Keratinocyte (primary cell): ENCODE data around the gene SYNE1. TPM values are rescaled to one million over a fixed set of nuclear protein-coding genes. Genes with fewer than 3 reads are reported as not detected.

Source experiments
- DNase-seq: peaks from one replicate; pipeline ENCODE4 v3.0.0-alpha.2; 2011; ENCODE audit warnings: low read depth, missing footprints, low spot score
- FAIRE-seq: peaks from 2 replicates; lab custom pipeline; 2011; peaks lifted over from hg19 to GRCh38; lab: Jason Lieb, UNC
- H2AFZ ChIP-seq: 2 replicates; pipeline ENCODE4 v1.6.0; 2012; ENCODE audit warnings: low read length, control low read depth, inconsistent platforms; ENCODE audit not compliant: control insufficient read depth
- H3K27ac ChIP-seq: 2 replicates; pipeline ENCODE4 v1.5.1; 2011; ENCODE audit warnings: low read length; ENCODE audit not compliant: control insufficient read depth, insufficient read depth
- H3K27me3 ChIP-seq: 3 replicates; pipeline ENCODE4 v1.6.0; 2011; ENCODE audit warnings: low read length; ENCODE audit not compliant: control insufficient read depth, insufficient read depth; ENCODE audit errors: extremely low read depth
- H3K36me3 ChIP-seq, 2 experiments: 2 replicates in 1 of 2; 3 replicates in 1 of 2; pipeline ENCODE4 v1.5.1; 2011; ENCODE audit warnings: low read length in 2 of 2, mild to moderate bottlenecking in 1 of 2; ENCODE audit not compliant: control insufficient read depth in 2 of 2, insufficient read depth in 2 of 2; ENCODE audit errors: extremely low read depth in 1 of 2
- H3K4me1 ChIP-seq: 3 replicates; pipeline ENCODE4 v1.5.1; 2011; ENCODE audit warnings: low read length; ENCODE audit not compliant: control insufficient read depth, insufficient read depth; ENCODE audit errors: extremely low read depth
- H3K4me2 ChIP-seq: 3 replicates; pipeline ENCODE4 v1.6.0; 2011; ENCODE audit warnings: low read depth, low read length; ENCODE audit not compliant: control insufficient read depth, insufficient read depth; ENCODE audit errors: extremely low read depth
- H3K4me3 ChIP-seq, 3 experiments: fragments of 200-600 bp in 1 of 3; sonication (generic) in 1 of 3; 2 replicates in 2 of 3; 3 replicates in 1 of 3; pipeline ENCODE4 v1.5.1; 2011 to 2016; ENCODE audit warnings: low read length in 3 of 3, mild to moderate bottlenecking in 3 of 3, control low read depth in 2 of 3, inconsistent platforms in 1 of 3, low read depth in 1 of 3, mixed read lengths in 1 of 3, mixed run types in 1 of 3, moderate library complexity in 1 of 3; ENCODE audit not compliant: control insufficient read depth in 2 of 3, insufficient read depth in 2 of 3; ENCODE audit errors: extremely low read depth in 1 of 3
- H3K79me2 ChIP-seq: 2 replicates; pipeline ENCODE4 v1.6.0; 2012; ENCODE audit warnings: low read length; ENCODE audit not compliant: control insufficient read depth, insufficient read depth
- H3K9ac ChIP-seq: 3 replicates; pipeline ENCODE4 v1.6.0; 2011; ENCODE audit warnings: low read length; ENCODE audit not compliant: control insufficient read depth, insufficient read depth; ENCODE audit errors: extremely low read depth
- H3K9me1 ChIP-seq: 3 replicates; pipeline ENCODE4 v1.6.0; 2011; ENCODE audit warnings: low read length; ENCODE audit not compliant: control insufficient read depth, insufficient read depth; ENCODE audit errors: extremely low read depth
- H3K9me3 ChIP-seq: 2 replicates; pipeline ENCODE4 v1.5.1; 2012; ENCODE audit warnings: low read depth, low read length; ENCODE audit not compliant: control insufficient read depth
- H4K20me1 ChIP-seq: 3 replicates; pipeline ENCODE4 v1.6.0; 2011; ENCODE audit warnings: low read length; ENCODE audit not compliant: control insufficient read depth, insufficient read depth; ENCODE audit errors: extremely low read depth
- EZH2 ChIP-seq: IDR thresholded peaks from one replicate; pipeline ENCODE4 v1.6.1; 2012; ENCODE audit warnings: inconsistent platforms, mild to moderate bottlenecking, low read length, moderate library complexity
- dilution Hi-C: fragments of 300-500 bp; cut with MboI; formaldehyde crosslinking; loops from one replicate; pipeline ENCODE4 v1.7.0; 2020; ENCODE audit warnings: low sequenced_read_pairs; ENCODE audit not compliant: extremely low pct_ligation_motif_present
- polyA plus RNA-seq, 5 experiments: library from polyadenylated mRNA; depleted of rRNA in 3 of 5; stranded (reverse) in 3 of 5; stranded (forward) in 1 of 5; unstranded in 1 of 5; fragments of >200 nt; gene quantifications; 1 replicate in 1 of 5; 2 replicates in 3 of 5; 3 replicates in 1 of 5; pipeline versions ENCODE4 v1.2.1 to v1.2.3, GENCODE V29; 2011 to 2012; ENCODE audit warnings: missing spikeins in 2 of 5, low read depth in 1 of 5, low replicate concordance in 1 of 5
- TF ChIP-seq, protein P1 (sequence below), 3 experiments: IDR thresholded peaks in 1 of 3; conservative IDR thresholded peaks in 1 of 3; optimal IDR thresholded peaks in 1 of 3; 2 replicates in 2 of 3; 3 replicates in 1 of 3; pipeline versions ENCODE3 to v1.5.1; 2011; ENCODE audit warnings: low read length in 3 of 3, mild to moderate bottlenecking in 3 of 3, moderate library complexity in 2 of 3, control low read depth in 1 of 3, inconsistent platforms in 1 of 3; ENCODE audit not compliant: insufficient read depth in 2 of 3; ENCODE audit errors: extremely low read depth in 1 of 3

Gene SYNE1
- polyA plus RNA-seq, 1 donor (not counting 4 experiments of a cell fraction or from before 2014, with no cell fraction given) = 4.0 TPM

DNA sequence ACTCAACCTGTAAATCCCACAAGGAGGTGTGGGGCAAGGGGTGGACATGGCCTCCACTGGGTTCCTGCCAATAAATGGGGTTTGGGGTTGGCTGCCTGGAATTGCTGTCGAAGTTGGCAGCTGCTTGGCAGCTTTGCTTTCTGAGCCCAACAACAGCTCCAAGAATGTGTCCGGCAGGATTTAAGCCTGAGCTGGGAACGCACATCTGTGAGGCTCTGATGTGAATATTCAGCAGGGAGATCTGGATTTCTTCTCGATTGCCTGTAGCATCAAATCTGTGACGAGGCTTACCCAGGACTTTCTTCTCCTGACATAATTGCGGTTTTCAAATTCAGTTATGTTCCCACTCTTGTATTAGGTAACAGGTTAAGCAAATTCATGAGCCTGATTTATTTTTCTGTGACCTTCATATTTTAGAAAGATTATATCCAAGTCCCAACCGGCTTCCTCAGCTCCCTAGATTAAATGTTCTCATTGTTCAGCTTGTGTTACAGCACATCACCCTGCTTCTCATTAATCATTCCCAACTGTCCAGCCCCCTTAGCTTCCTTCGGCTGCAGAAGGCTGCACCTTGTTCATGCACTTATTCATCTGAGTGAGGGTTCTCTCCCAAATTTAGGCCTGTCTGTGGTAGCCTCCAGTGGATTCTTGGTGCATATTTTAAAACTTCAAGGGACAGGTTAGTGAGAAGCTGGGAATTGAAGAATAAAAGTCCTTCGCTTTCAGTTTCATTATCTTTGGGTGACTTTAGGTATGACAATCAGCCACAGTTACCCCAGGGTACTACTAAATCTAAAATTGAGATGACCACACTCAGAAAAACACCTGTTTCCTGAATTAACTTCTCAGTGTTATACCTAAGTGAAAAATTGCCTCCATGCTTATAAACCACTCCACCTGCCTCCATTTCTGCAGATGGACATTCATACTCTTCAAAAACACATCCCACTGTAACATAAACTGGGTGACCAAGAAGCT lies 519.7 kb downstream of the SYNE1 start:
- Histone ChIP-seq H4K20me1 (no peaks in the 10 kb centered on the region), H3K79me2 (no peaks in the 10 kb centered on the region), H3K27ac (no peak overlapping the region), H3K4me3 (no peak overlapping the region), H3K4me2 (no peak overlapping the region), H3K9me1 (no peaks in the 10 kb centered on the region), H2AFZ (peak overlapping the region; percentile 19), H3K27me3 (no peaks in the 10 kb centered on the region), H3K9me3 (no peaks in the 10 kb centered on the region), H3K36me3 (no peaks in the 10 kb centered on the region), H3K9ac (no peak overlapping the region), H3K4me1 (peaks cover 10% of the 10 kb centered on the region)
- dilution Hi-C loops = no loop called here
- TF ChIP-seq EZH2 = no peak
- TF ChIP-seq, protein P1, sequence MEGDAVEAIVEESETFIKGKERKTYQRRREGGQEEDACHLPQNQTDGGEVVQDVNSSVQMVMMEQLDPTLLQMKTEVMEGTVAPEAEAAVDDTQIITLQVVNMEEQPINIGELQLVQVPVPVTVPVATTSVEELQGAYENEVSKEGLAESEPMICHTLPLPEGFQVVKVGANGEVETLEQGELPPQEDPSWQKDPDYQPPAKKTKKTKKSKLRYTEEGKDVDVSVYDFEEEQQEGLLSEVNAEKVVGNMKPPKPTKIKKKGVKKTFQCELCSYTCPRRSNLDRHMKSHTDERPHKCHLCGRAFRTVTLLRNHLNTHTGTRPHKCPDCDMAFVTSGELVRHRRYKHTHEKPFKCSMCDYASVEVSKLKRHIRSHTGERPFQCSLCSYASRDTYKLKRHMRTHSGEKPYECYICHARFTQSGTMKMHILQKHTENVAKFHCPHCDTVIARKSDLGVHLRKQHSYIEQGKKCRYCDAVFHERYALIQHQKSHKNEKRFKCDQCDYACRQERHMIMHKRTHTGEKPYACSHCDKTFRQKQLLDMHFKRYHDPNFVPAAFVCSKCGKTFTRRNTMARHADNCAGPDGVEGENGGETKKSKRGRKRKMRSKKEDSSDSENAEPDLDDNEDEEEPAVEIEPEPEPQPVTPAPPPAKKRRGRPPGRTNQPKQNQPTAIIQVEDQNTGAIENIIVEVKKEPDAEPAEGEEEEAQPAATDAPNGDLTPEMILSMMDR (optimal IDR thresholded peaks at IDR 0.05 in 1 of 3, IDR thresholded peaks at IDR 0.05 in 1 of 3, conservative IDR thresholded peaks at IDR 0.05 in 1 of 3; ENCODE audit: extremely low read depth in 1 of 3, insufficient read depth in 2 of 3, low read length in 3 of 3) = no peak
- no peak for DNase-seq
- no peak for FAIRE-seq

DNA sequence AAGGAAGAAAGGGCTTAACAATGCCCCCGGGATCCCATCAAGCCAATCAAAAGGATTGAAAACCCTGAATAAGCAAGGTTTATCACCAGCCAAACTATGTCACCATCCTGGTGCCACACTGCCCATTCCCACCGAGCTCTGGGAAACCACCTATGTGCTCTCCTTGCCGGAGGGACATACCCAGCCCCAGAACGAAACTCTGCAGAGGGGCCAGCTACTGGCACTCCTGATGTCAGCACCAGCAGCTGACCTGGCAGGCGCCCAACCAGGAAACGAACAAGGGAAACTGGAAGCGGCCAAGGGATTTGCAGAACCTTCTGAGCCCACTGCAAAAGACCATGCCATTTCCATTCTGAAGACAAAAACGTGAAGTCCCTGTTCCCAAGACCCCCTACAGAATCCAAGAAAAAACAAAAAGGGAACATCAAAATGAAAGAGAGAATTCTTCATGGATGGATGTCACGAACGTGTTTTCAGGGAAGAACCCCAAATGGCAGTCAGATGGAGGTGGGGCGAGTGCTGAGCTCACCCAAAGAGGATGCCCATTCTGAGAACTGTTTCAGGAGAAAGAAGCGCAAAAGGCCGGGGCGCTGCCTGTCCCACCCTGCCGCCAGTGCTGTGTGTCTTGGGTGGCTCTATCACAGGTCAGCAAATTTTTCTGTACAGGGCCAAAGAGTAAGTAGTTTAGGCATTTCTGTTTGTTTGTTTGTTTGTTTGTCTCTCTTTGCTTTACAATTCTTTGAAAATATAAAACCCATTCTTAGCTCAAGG lies 524.5 kb downstream of the SYNE1 start:
- H3K9me1 ChIP-seq = no peaks in the 10 kb centered on the region
- H3K9ac ChIP-seq = no peak overlapping the region
- dilution Hi-C loops = no loop called here
- H3K79me2 ChIP-seq = no peaks in the 10 kb centered on the region
- no peak for FAIRE-seq
- no peak overlapping the region for H2AFZ ChIP-seq
- TF ChIP-seq, protein P1 (optimal IDR thresholded peaks at IDR 0.05 in 1 of 3, IDR thresholded peaks at IDR 0.05 in 1 of 3, conservative IDR thresholded peaks at IDR 0.05 in 1 of 3; ENCODE audit: extremely low read depth in 1 of 3, insufficient read depth in 2 of 3, low read length in 3 of 3) = no peak
- TF ChIP-seq EZH2 = no peak
- H3K4me3 ChIP-seq = no peak overlapping the region
- no peak overlapping the region for H3K27ac ChIP-seq
- H4K20me1 ChIP-seq = no peaks in the 10 kb centered on the region
- H3K9me3 ChIP-seq = no peaks in the 10 kb centered on the region
- DNase-seq = no peak
- H3K4me2 ChIP-seq = no peak overlapping the region
- no peaks in the 10 kb centered on the region for H3K36me3 ChIP-seq
- H3K27me3 ChIP-seq = no peaks in the 10 kb centered on the region
- peaks cover 10% of the 10 kb centered on the region for H3K4me1 ChIP-seq
